Activated B cell treated with CpG ODN at 0.5 μM for 24 hours (primary cell): ENCODE measurements around the gene ZNF853. TPM values are rescaled to one million over a fixed set of nuclear protein-coding genes. Genes with fewer than 3 reads are reported as not detected.
A peak's percentile ranks its signal among the peaks of the same experiment; 100 is the strongest.
"Not testable (repeated sequence)": the region's sequence is repeated elsewhere in the genome, so short reads cannot be mapped to it uniquely, and the experiment has no call there.

Source experiments
- ATAC-seq: fragments of 200-7000 bp; cut with Tn5 transposase; one replicate; pipeline ENCODE4 v1.10.0; 2021; ENCODE audit warnings: low read depth, mild to moderate bottlenecking, moderate library complexity
- CTCF ChIA-PET: fragments of 350-600 bp; sonication (Branson Sonifier 250); formaldehyde crosslinking; loops from one replicate; lab custom pipeline; 2021; ENCODE audit warnings: antibody characterized with exemption; lab: Charles Lee
- POLR2A ChIA-PET: fragments of 350-600 bp; sonication (Branson Sonifier 250); formaldehyde crosslinking; loops from one replicate; lab custom pipeline; 2021; ENCODE audit warnings: antibody characterized with exemption; lab: Charles Lee
- DNase-seq: peaks from one replicate; pipeline ENCODE4 v3.0.0; 2022
- H3K27ac Mint-ChIP-seq: one replicate; pipeline ENCODE4 v1.8.0; 2020; ENCODE audit warnings: mixed read lengths
- H3K27me3 Mint-ChIP-seq: one replicate; pipeline ENCODE4 v1.8.0; 2021; ENCODE audit warnings: mixed read lengths
- H3K36me3 Mint-ChIP-seq: one replicate; pipeline ENCODE4 v1.8.0; 2021; ENCODE audit warnings: low read depth, mixed read lengths
- H3K4me1 Mint-ChIP-seq: one replicate; pipeline ENCODE4 v1.8.0; 2021; ENCODE audit warnings: mixed read lengths
- H3K4me3 Mint-ChIP-seq: one replicate; pipeline ENCODE4 v1.8.0; 2020; ENCODE audit warnings: mild to moderate bottlenecking, mixed read lengths
- H3K9me3 Mint-ChIP-seq: one replicate; pipeline ENCODE4 v1.8.0; 2020; ENCODE audit warnings: mixed read lengths
- CTCF ChIP-seq: fragments of 200-600 bp; IDR thresholded peaks from one replicate; pipeline ENCODE4 v1.8.0; 2022; ENCODE audit warnings: antibody characterized with exemption, mild to moderate bottlenecking
- intact Hi-C: fragments of 100-400 bp; cut with micrococcal nuclease; formaldehyde crosslinking; loops from one replicate; pipeline ENCODE4 v1.15.1; 2024
- total RNA-seq: library from RNA; stranded (reverse); gene quantifications from 2 replicates; pipeline ENCODE4 v1.2.3, GENCODE V29; 2022

The ZNF853 gene
- total RNA-seq, 1 donor from 2014 or later: 2.8 TPM

DNA sequence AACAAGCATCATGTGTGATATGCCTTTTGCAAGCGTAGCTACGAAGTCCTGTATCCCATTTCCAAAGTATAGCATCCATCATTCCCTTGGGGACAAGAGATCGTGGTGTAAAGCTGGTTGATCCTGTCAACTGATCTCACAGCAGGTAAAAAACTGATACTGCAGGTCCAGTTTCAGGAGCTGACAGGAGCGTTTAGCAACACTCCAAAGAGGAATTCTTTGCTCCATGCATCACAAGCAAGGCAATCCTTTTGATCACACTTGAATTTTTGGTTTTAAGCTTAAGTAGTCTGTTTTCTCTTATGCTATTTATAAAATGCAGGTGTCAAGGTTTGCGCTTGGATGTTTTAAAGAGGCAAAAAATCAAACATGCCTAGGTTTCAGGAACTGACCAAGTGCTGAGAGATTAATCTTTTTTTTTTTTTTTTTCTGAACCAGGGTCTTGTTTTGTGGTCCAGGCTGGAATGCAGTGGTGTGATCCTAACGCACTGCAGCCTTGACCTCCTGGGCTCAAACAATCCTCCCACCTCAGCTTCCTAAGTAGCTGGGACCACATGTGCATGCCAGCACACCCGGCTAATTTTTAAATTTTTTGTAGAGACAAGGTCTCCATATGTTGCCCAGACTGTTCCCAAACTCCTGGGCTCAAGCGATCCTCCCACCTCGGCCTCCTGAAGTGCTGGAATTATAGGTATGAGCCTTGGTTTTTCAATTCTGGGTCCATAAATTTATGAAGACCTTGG, 40.0 kb upstream of the ZNF853 start:
- DNase-seq (no peak), ATAC-seq (no peak)
- peaks cover 9% of the 10 kb centered on the region for H3K4me1 Mint-ChIP-seq
- H3K9me3 Mint-ChIP-seq: no peaks in the 10 kb centered on the region
- no peak overlapping the region for H3K27ac Mint-ChIP-seq
- H3K36me3 Mint-ChIP-seq: peaks cover 10% of the 10 kb centered on the region
- H3K4me3 Mint-ChIP-seq: peak overlapping the region; percentile 55
- TF ChIP-seq CTCF: no peak
- H3K27me3 Mint-ChIP-seq: no peaks in the 10 kb centered on the region
- intact Hi-C loops: loop anchor here (5.0 kb wide), 1 partner anchor 152 kb away; no protein-coding TSS in a partner anchor
- POLR2A ChIA-PET: no interaction called here
- CTCF ChIA-PET: interaction anchor here (1.2 to 1.5 kb wide), 2 partner anchors 15 to 60 kb away, joined by 3 to 5 read pairs; partner anchors contain the start of gene INTS15

DNA sequence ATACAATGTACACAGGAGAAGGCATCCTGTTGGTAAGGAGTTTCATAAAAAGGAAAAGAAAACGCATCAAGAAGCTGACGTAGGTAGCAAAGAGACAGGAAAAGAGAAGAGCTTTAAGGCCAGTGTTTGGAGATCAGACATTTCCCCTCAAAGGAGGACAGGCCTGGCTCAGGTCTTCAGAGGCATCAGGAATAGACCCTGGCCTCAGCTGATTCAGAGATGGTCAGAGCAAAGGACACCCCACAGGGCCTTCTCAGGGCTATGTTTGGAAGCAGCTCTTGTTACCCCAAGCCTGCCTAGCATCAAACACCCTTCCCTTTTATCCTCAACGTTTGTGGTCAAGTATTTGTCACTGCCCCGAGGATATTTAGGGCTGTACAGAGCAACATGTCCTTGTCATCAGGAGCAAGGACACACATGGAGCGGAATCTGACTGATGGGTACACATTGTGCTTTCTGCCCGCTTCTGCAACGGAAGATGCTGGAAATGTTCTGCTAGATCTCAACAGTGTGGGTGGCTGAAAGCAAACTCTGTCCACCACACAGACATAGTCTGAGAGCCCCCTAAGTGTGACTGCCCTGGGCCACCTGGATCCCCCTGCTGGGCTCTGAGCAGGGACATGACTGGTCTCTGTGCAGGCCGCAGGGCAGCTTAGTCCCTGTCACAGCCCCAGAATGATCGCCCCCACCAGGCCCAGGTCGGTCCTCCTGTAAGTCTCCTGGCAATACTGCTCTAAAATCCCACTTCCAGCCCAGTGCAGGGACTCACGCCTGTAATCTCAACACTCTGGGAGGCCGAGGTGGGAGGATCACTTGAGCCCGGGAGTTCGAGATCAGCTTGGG, 39.2 kb upstream of the ZNF853 start:
- DNase-seq (no peak), ATAC-seq (no peak)
- Mint-ChIP-seq H3K4me3 (peak overlapping the region; percentile 55), H3K9me3 (no peaks in the 10 kb centered on the region), H3K4me1 (peaks cover 14% of the 10 kb centered on the region), H3K27me3 (no peaks in the 10 kb centered on the region), H3K36me3 (peaks cover 18% of the 10 kb centered on the region), H3K27ac (peak overlapping the region; percentile 4)
- intact Hi-C loops: loop anchor here (5.0 kb wide), 1 partner anchor 151 kb away; no protein-coding TSS in a partner anchor
- TF ChIP-seq CTCF: no peak
- ChIA-PET CTCF (interaction anchor here (0.9 to 1.2 kb wide), 2 partner anchors 14 to 60 kb away, joined by 3 read pairs; partner anchors contain the start of gene INTS15), POLR2A (interaction anchor here (0.6 to 1.0 kb wide), 2 partner anchors 14 to 660 kb away, joined by 3 to 5 read pairs; partner anchors contain the start of gene INTS15)

GRCh38 chr7:6576867-6577368, 38.5 kb upstream of the ZNF853 start:
- peak overlapping the region; percentile 53 for H3K27ac Mint-ChIP-seq
- POLR2A ChIA-PET: interaction anchor here (0.6 to 2.3 kb wide), 6 partner anchors 12 to 660 kb away, joined by 3 to 16 read pairs (median 5); partner anchors contain the start of genes DAGLB, INTS15 and ZNF316
- intact Hi-C loops: loop anchor here (1.0 to 5.0 kb wide), 3 partner anchors 13 to 150 kb away; partner anchors contain the start of genes INTS15 and ZNF316

GRCh38 chr7:6577369-6578113, 37.9 kb upstream of the ZNF853 start, which contains the start of gene ZDHHC4:
ZDHHC4 (plus strand) TSS chr7:6577454; CDS start chr7:6580562, 3,108 bp downstream.
- POLR2A ChIA-PET: interaction anchor here (0.7 to 2.3 kb wide), 5 partner anchors 11 to 130 kb away, joined by 3 to 16 read pairs (median 5); partner anchors contain the start of genes DAGLB, INTS15 and ZNF316
- Mint-ChIP-seq H3K27me3 (no peaks in the 10 kb centered on the region), H3K4me1 (peaks cover 26% of the 10 kb centered on the region), H3K9me3 (no peaks in the 10 kb centered on the region), H3K4me3 (peak within 1 kb of the TSS; percentile 88), H3K36me3 (peaks cover 31% of the 10 kb centered on the region), H3K27ac (peak within 1 kb of the TSS; percentile 89)
- intact Hi-C loops: loop anchor here (1.0 to 5.0 kb wide), 3 partner anchors 13 to 150 kb away; partner anchors contain the start of genes INTS15 and ZNF316
- peak; percentile 88 for ATAC-seq
- CTCF ChIA-PET: interaction anchor here (1.3 kb wide), 1 partner anchor 12 kb away, joined by 4 read pairs; the partner anchor contains the start of gene INTS15
- DNase-seq: peak; percentile 86
- TF ChIP-seq CTCF: no peak

More at GRCh38 chr7:6576867-6577368, 38.5 kb upstream of the ZNF853 start:
- Mint-ChIP-seq H3K4me1 (peaks cover 20% of the 10 kb centered on the region), H3K4me3 (peak overlapping the region; percentile 88), H3K36me3 (peaks cover 25% of the 10 kb centered on the region)
- CTCF ChIA-PET: interaction anchor here (0.9 to 1.3 kb wide), 2 partner anchors 13 to 61 kb away, joined by 3 to 4 read pairs; partner anchors contain the start of gene INTS15
- not testable (repeated sequence) for DNase-seq, H3K9me3 Mint-ChIP-seq, H3K27me3 Mint-ChIP-seq, ATAC-seq
